SIG-M5 treated with dmso at 0.1 percent for 504 hours (cell line): ENCODE measurements around the gene AADACL4.
"Not testable (repeated sequence)": the region's sequence is repeated elsewhere in the genome, so short reads cannot be mapped to it uniquely, and the experiment has no call there.

Experiments used
- DNase-seq: peaks from one replicate; lab custom pipeline; 2025; ENCODE audit not compliant: unreplicated experiment; lab: John Stamatoyannopoulos, UW

Gene AADACL4

GRCh38 chr1:12657885-12658512 is 14.1 kb downstream of the AADACL4 start:
- DNase-seq, result not testable (repeated sequence)

GRCh38 chr1:12658531-12659453 is 14.9 kb downstream of the AADACL4 start:
- peak; percentile 28 for DNase-seq

GRCh38 chr1:12661606-12662219 is 17.8 kb downstream of the AADACL4 start:
- DNase-seq, result no peak

GRCh38 chr1:12662556-12662955 is 18.7 kb downstream of the AADACL4 start:
- no peak for DNase-seq

GRCh38 chr1:12665511-12665910 is 21.6 kb downstream of the AADACL4 start:
- DNase-seq, result no peak

GRCh38 chr1:12666141-12666735 is 22.4 kb downstream of the AADACL4 start:
- no peak for DNase-seq

- DNase-seq, result no peak
Observed at GRCh38 chr1:12669529-12670068, 25.7 kb downstream of the AADACL4 start.

- DNase-seq, result no peak
Observed at GRCh38 chr1:12674358-12674757, 30.5 kb downstream of the AADACL4 start.

GRCh38 chr1:12676122-12676521 is 32.2 kb downstream of the AADACL4 start:
- DNase-seq, result not testable (repeated sequence)

GRCh38 chr1:12677565-12677964 is 33.7 kb downstream of the AADACL4 start:
- DNase-seq, result no peak

- DNase-seq, result no peak
Observed at GRCh38 chr1:12678350-12678749, 34.5 kb downstream of the AADACL4 start.

- DNase-seq, result no peak
Observed at GRCh38 chr1:12678820-12679219, 34.9 kb downstream of the AADACL4 start.

GRCh38 chr1:12690156-12690555 is 46.3 kb downstream of the AADACL4 start:
- no peak for DNase-seq

- no peak for DNase-seq
Observed at GRCh38 chr1:12692967-12693782, 49.3 kb downstream of the AADACL4 start.

- DNase-seq, result no peak
Observed at GRCh38 chr1:12696658-12697057, 52.8 kb downstream of the AADACL4 start.

- no peak for DNase-seq
Observed at GRCh38 chr1:12697397-12697796, 53.5 kb downstream of the AADACL4 start.

GRCh38 chr1:12703821-12704451 is 60.1 kb downstream of the AADACL4 start:
- no peak for DNase-seq

GRCh38 chr1:12706061-12706460 is 62.2 kb downstream of the AADACL4 start:
- no peak for DNase-seq

GRCh38 chr1:12708396-12709090 is 64.7 kb downstream of the AADACL4 start:
- DNase-seq, result no peak
